CD14-positive monocyte (primary cell): ENCODE measurements around the gene LTBP4. TPM values are rescaled to one million over a fixed set of nuclear protein-coding genes. Genes with fewer than 3 reads are reported as not detected.

Experiments
- DNase-seq, 3 donors: peaks; one replicate each; pipeline ENCODE4 v3.0.0-alpha.2; 2011 to 2022
- H2AFZ ChIP-seq: 2 replicates; pipeline ENCODE4 v1.6.0; 2012; ENCODE audit warnings: mild to moderate bottlenecking, low read depth, low read length, inconsistent platforms; ENCODE audit not compliant: insufficient read depth, poor library complexity, severe bottlenecking
- H3K27ac ChIP-seq, 2 donors: 1 replicate in 1 of 2; 2 replicates in 1 of 2; pipeline ENCODE4 v1.5.1; 2012 to 2013; ENCODE audit warnings: low read length in 2 of 2, control low read depth in 1 of 2, inconsistent platforms in 1 of 2, low read depth in 1 of 2, mild to moderate bottlenecking in 1 of 2
- H3K27me3 ChIP-seq, 2 donors: one replicate each; pipeline versions ENCODE4 v1.6.0 to v1.6.1; 2011 to 2013; ENCODE audit warnings: low read length in 2 of 2; ENCODE audit not compliant: control insufficient read depth in 2 of 2, insufficient read depth in 2 of 2
- H3K36me3 ChIP-seq, 2 donors: replicated peaks in 1 of 2; 1 replicate in 1 of 2; 2 replicates in 1 of 2; pipeline versions ENCODE4 v1.5.1 to v1.6.1; 2012 to 2013; ENCODE audit warnings: low read length in 2 of 2, control low read depth in 1 of 2, inconsistent platforms in 1 of 2, mild to moderate bottlenecking in 1 of 2; ENCODE audit not compliant: insufficient read depth in 2 of 2, control insufficient read depth in 1 of 2
- H3K4me1 ChIP-seq, 2 donors: 1 replicate in 1 of 2; 2 replicates in 1 of 2; pipeline versions ENCODE4 v1.5.1 to v1.6.1; 2012 to 2013; ENCODE audit warnings: low read length in 2 of 2, control low read depth in 1 of 2, inconsistent platforms in 1 of 2, mild to moderate bottlenecking in 1 of 2, moderate library complexity in 1 of 2; ENCODE audit not compliant: insufficient read depth in 2 of 2, control insufficient read depth in 1 of 2
- H3K4me2 ChIP-seq: replicated peaks from 2 replicates; pipeline ENCODE3; 2012; ENCODE audit warnings: low read length, moderate library complexity, mild to moderate bottlenecking; ENCODE audit not compliant: poor library complexity, severe bottlenecking; ENCODE audit errors: extremely low read depth
- H3K4me3 ChIP-seq, 3 experiments: fragments of 200-600 bp in 1 of 3; sonication (generic) in 1 of 3; replicated peaks in 1 of 3; 1 replicate in 2 of 3; 2 replicates in 1 of 3; pipeline ENCODE4 v1.5.1; 2011 to 2013; ENCODE audit warnings: low read length in 3 of 3, mild to moderate bottlenecking in 3 of 3, control low read depth in 2 of 3, low read depth in 2 of 3, inconsistent platforms in 1 of 3, moderate library complexity in 1 of 3
- H3K79me2 ChIP-seq: 2 replicates; pipeline ENCODE4 v1.6.0; 2012; ENCODE audit warnings: mild to moderate bottlenecking, control low read depth, inconsistent platforms, low read length, moderate library complexity; ENCODE audit not compliant: insufficient read depth
- H3K9ac ChIP-seq: 2 replicates; pipeline ENCODE4 v1.6.0; 2017; ENCODE audit warnings: low read length, mild to moderate bottlenecking; ENCODE audit not compliant: insufficient read depth, poor library complexity, severe bottlenecking
- H3K9me3 ChIP-seq, 2 donors: replicated peaks in 1 of 2; 1 replicate in 1 of 2; 2 replicates in 1 of 2; pipeline versions ENCODE4 v1.5.1 to v1.6.1; 2012 to 2013; ENCODE audit warnings: low read length in 2 of 2, control low read depth in 1 of 2; ENCODE audit not compliant: control insufficient read depth in 1 of 2, insufficient read depth in 1 of 2
- H4K20me1 ChIP-seq: 2 replicates; pipeline ENCODE4 v1.6.0; 2012; ENCODE audit warnings: mild to moderate bottlenecking, low read length, control low read depth, moderate library complexity; ENCODE audit not compliant: insufficient read depth
- H3K27ac Mint-ChIP-seq, 7 donors: one replicate each; pipeline ENCODE4 v1.8.0; 2020; ENCODE audit warnings: mild to moderate bottlenecking in 7 of 7, mixed read lengths in 7 of 7, moderate library complexity in 6 of 7, inconsistent platforms in 2 of 7
- H3K27me3 Mint-ChIP-seq, 3 donors: one replicate each; pipeline ENCODE4 v1.8.0; 2021 to 2022; ENCODE audit warnings: low read depth in 3 of 3, mild to moderate bottlenecking in 3 of 3, mixed read lengths in 3 of 3, moderate library complexity in 3 of 3, inconsistent platforms in 1 of 3
- H3K36me3 Mint-ChIP-seq, 2 donors: one replicate each; pipeline ENCODE4 v1.8.0; 2020; ENCODE audit warnings: mixed read lengths in 2 of 2, inconsistent platforms in 1 of 2, mild to moderate bottlenecking in 1 of 2
- H3K4me1 Mint-ChIP-seq: one replicate; pipeline ENCODE4 v1.8.0; 2020; ENCODE audit warnings: mild to moderate bottlenecking, mixed read lengths
- H3K4me3 Mint-ChIP-seq, 2 donors: one replicate each; pipeline ENCODE4 v1.8.0; 2020; ENCODE audit warnings: mild to moderate bottlenecking in 2 of 2, mixed read lengths in 2 of 2, moderate library complexity in 1 of 2
- H3K9me3 Mint-ChIP-seq, 7 donors: one replicate each; pipeline ENCODE4 v1.8.0; 2020 to 2022; ENCODE audit warnings: mixed read lengths in 7 of 7, mild to moderate bottlenecking in 6 of 7, moderate library complexity in 6 of 7, inconsistent platforms in 2 of 7
- CTCF ChIP-seq: fragments of 200-600 bp; IDR thresholded peaks from one replicate; pipeline ENCODE4 v1.8.0; 2022; ENCODE audit warnings: antibody characterized with exemption, mild to moderate bottlenecking
- WGBS: methylation state at CpG from one replicate; pipeline ENCODE4 v1.1.5; 2013; ENCODE audit warnings: missing lambda C conversion rate; ENCODE audit not compliant: insufficient coverage; 5-methylcytosine and 5-hydroxymethylcytosine counted together
- intact Hi-C, 2 donors: fragments of 100-400 bp; cut with micrococcal nuclease; formaldehyde crosslinking; loops; one replicate each; pipeline versions ENCODE4 v1.15.0 to v1.15.1; 2023
- polyA plus RNA-seq, 3 donors: library from polyadenylated mRNA; depleted of rRNA in 1 of 3; unstranded in 2 of 3; stranded (reverse) in 1 of 3; fragments of 300-500 nt in 2 of 3; fragments of >200 nt in 1 of 3; fragmentation: Illumina TruSeq in 2 of 3; gene quantifications; 1 replicate in 2 of 3; 2 replicates in 1 of 3; pipeline ENCODE4 v1.2.3, GENCODE V29; 2012 to 2021

Gene LTBP4
- polyA plus RNA-seq, 3 donors: 3.8 to 38.7 (median 8.0) TPM

DNA sequence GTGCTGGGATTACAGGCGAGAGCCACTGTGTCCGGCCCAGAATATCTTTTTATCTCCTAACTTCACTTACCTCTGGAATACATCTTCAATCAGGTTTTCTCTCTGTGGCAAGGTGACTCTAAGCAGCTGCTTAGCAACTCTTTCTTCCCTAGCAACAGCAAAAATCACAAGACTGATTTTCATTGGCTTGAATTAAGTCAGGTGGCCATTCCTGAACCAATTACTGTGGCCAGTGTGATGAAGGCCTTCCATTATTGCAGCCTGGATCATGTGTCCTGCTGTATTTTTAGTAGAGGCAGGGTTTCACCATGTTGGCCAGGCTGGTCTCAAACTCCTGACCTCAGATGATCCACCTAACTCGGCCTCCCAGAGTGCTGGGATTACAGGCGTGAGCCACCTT, 9.0 kb upstream of the LTBP4 start:
- H3K4me1 Mint-ChIP-seq: peaks cover 14% of the 10 kb centered on the region
- H3K36me3 ChIP-seq: peaks cover 37 to 38% of the 10 kb centered on the region in 2 donors
- TF ChIP-seq CTCF: no peak
- no peak overlapping the region for H3K4me3 ChIP-seq
- no peak overlapping the region for H3K9ac ChIP-seq
- intact Hi-C loops: no loop called here
- H3K36me3 Mint-ChIP-seq: peaks cover 39 to 52% of the 10 kb centered on the region in 2 donors
- no peak overlapping the region for H3K27ac ChIP-seq
- 89% methylated on average over 4 of the region's 4 CpGs for WGBS
- no peak overlapping the region for H2AFZ ChIP-seq
- peaks cover 29 to 32% (median 30%) of the 10 kb centered on the region in 3 donors for H3K27me3 Mint-ChIP-seq
- peaks cover 3% of the 10 kb centered on the region for H3K79me2 ChIP-seq
- H3K27ac Mint-ChIP-seq: peak overlapping the region in 6 of 7 donors; percentile 49 to 81 (median 68)
- peaks cover 34% of the 10 kb centered on the region for H4K20me1 ChIP-seq
- H3K9me3 ChIP-seq: no peaks in the 10 kb centered on the region
- H3K4me2 ChIP-seq: no peak overlapping the region
- peak; percentile 76 to 89 (median 87) for DNase-seq
- no peak overlapping the region for H3K4me3 Mint-ChIP-seq
- peaks cover 0 to 11% (median 3%) of the 10 kb centered on the region in 7 donors for H3K9me3 Mint-ChIP-seq
- peaks cover 5 to 22% of the 10 kb centered on the region in 2 donors for H3K27me3 ChIP-seq
- peaks cover 8 to 11% of the 10 kb centered on the region in 2 donors for H3K4me1 ChIP-seq

- Mint-ChIP-seq H3K36me3 (peaks cover 26 to 35% of the 10 kb centered on the region in 2 donors), H3K9me3 (peaks cover 0 to 18% (median 5%) of the 10 kb centered on the region in 7 donors), H3K27me3 (peaks cover 45 to 53% (median 48%) of the 10 kb centered on the region in 3 donors), H3K4me1 (peaks cover 27% of the 10 kb centered on the region), H3K4me3 (peak overlapping the region in 1 of 2 donors; percentile 28), H3K27ac (no peak overlapping the region)
- intact Hi-C loops: no loop called here
- H3K9me3 ChIP-seq: peaks cover 0 to 5% of the 10 kb centered on the region in 2 donors
- peaks cover 19% of the 10 kb centered on the region for H4K20me1 ChIP-seq
- no peak overlapping the region for H3K27ac ChIP-seq
- H3K79me2 ChIP-seq: no peaks in the 10 kb centered on the region
- peaks cover 19 to 43% of the 10 kb centered on the region in 2 donors for H3K27me3 ChIP-seq
- H3K4me1 ChIP-seq: peaks cover 17 to 27% of the 10 kb centered on the region in 2 donors
- no peak overlapping the region for H3K4me3 ChIP-seq
- TF ChIP-seq CTCF: no peak
- 65% methylated on average over 8 of the region's 8 CpGs for WGBS
- no peak for DNase-seq
- H2AFZ ChIP-seq: no peak overlapping the region
- H3K36me3 ChIP-seq: peaks cover 18 to 19% of the 10 kb centered on the region in 2 donors
- H3K9ac ChIP-seq: no peak overlapping the region
- H3K4me2 ChIP-seq: no peak overlapping the region
Measured at GRCh38 chr19:40594255-40594654, 6.9 kb upstream of the LTBP4 start.
